GM12874 (cell line): ENCODE results near the gene NCK2.

Experiments used
- TF ChIP-seq, protein P1 (sequence below): IDR thresholded peaks from 2 replicates; pipeline ENCODE4 v1.5.1; 2011; ENCODE audit warnings: low read depth, mild to moderate bottlenecking, control low read depth, low read length, moderate library complexity; ENCODE audit not compliant: insufficient read depth

The NCK2 gene

DNA sequence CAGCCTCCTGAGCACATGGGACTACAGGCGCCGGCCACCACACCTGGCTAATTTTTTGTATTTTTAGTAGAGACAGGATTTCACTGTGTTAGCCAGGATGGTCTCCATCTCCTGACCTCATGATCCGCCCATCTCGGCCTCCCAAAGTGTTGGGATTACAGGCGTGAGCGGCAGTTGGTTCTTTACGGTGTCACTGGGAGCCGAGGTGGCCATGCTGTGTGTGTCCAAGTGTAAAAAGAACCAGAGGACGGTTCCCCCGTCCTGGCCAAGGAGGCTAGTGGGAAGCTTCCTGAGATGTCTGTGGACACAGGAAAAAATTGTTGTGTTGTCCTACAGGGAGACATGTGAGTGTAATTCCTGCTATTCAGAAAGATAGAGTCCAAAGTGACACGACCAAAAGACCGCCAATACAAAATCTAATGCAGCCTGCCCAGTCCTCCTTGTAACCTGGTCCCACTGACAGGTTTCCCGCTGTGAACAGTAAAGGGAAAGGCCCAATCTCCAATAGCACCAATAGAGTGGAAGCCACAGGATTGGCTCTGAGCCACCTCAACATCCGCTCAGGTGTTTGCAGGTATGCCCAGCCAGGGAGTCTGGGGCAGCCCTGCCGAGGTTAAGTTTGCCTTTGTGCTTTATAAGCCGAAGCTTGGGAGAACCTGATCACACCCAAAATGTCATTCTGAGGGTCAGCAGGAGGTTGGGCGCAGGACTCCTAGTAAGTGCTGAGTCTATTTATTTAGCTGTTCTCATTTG is 40.6 kb downstream of the NCK2 start:
- TF ChIP-seq, protein P1, sequence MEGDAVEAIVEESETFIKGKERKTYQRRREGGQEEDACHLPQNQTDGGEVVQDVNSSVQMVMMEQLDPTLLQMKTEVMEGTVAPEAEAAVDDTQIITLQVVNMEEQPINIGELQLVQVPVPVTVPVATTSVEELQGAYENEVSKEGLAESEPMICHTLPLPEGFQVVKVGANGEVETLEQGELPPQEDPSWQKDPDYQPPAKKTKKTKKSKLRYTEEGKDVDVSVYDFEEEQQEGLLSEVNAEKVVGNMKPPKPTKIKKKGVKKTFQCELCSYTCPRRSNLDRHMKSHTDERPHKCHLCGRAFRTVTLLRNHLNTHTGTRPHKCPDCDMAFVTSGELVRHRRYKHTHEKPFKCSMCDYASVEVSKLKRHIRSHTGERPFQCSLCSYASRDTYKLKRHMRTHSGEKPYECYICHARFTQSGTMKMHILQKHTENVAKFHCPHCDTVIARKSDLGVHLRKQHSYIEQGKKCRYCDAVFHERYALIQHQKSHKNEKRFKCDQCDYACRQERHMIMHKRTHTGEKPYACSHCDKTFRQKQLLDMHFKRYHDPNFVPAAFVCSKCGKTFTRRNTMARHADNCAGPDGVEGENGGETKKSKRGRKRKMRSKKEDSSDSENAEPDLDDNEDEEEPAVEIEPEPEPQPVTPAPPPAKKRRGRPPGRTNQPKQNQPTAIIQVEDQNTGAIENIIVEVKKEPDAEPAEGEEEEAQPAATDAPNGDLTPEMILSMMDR: no peak

DNA sequence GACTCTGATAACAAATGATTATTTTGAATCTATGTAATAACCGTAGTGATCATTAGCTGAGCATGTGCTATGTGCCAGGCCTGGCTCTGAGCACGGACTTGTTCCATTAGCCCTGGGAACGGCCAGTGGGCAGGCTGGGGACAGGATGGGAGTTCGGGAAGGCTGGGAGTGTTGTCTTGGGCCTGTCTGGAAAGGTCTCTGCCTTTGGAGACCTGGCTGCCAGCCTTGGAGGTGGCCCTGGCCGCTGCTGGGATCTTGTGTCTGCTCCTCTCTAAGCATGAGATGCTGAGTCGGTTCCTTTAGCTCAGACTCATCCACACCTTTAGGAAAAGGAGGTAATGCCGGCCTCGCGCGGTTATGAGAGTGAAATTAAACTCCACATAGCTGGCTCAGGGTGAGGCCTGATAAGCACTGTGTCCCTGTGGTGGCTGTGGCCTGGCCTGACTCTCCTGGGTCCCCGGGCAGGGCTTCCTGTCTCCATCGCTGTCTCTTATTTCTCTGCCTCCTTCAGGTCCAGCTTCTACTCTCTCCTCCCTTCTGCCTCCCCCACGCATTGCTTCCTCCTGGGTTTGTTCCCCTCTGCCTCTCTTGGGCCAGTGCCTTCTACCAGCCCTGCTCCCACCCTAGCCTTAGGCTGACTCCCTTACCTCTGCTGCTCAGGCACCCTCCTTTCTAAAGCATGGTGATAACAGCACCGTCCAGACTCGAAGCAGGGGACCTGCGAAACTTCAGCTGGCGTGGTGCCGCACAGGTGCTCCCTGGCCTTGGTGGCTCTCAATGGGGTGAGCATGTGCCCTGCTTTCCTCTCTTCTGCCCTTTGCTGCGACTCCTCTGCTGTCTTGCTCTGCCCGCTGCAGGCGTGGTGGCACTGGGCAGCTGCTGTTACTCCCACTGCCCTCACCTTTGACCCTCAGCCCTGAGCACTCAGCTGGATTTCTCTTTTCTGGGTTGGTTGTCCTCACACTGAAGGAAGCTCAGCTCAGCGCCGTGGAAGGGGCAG is 41.8 kb downstream of the NCK2 start:
- TF ChIP-seq, protein P1: no peak

DNA sequence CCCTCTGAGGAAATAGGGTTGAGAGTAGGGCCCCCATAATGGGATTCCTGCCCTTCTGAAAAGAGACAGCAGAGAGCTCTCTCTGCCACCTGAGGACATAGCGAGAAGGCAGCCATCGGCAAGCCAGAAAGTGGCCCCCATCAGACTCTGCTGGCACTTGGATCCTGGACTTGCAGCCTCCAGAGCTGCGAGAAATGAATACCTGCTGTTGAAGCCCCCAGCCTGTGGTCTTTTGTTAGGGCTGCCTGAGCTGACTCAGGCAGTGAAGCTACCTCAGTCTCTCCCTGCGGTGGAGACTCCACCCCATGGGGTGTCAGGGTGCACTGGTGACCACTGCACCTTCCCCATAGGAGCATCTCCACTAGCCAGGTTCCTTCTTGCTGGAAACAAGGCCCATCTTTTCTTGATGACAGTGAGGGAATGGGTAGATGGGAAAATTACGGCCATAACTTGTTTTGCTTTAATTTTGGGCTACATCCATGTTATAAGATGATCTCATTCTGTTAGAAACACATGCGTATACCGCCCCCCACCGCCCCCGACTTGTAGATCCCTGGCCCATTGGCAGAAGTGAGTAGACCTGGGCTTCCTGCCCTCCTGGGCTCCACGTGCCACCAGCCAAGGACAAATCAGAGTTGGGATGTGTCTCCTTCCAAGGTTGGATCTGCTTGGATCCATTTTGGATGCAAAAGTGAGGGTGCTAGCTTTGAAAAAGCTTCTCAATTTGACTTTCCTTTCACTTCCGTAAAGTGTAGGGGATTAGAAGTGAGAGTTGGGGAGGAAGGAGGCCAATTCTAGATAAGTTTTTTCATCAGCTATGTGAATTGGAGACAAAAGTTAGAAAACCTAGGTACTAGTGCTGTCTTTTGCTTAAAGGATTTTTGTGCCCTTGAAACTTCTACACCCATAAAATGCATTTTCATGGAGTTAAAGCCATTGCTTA is 42.9 kb downstream of the NCK2 start:
- TF ChIP-seq, protein P1: no peak

DNA sequence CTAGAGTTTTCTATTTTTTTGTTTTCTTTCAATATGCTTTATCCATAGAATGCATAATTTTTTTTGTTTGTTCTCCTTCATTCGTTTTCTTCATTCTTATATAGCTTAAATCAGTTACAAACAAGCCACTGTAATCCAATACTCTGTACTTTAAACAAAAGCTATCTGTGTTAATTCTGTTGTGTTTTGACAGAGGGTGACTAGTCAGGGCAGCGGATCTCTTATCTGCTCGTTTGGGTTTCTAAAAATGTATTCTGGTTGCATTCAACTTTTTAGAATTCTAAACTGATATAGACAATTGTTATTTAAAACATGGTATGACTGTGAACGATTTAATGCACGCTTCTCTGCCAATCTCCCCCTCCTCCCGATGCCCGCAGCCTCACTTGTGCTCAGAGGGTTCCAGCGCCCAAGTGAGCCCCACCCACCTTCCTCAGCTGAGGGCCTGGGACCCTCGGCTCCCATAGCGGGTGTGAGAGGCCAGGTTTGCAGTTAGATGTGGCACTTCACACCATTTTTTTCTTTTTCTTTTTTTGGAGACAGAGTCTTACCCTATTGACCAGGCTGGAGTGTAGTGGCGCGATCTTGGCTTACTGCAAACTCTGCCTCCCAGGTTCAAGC is 44.1 kb downstream of the NCK2 start:
- TF ChIP-seq, protein P1: no peak

DNA sequence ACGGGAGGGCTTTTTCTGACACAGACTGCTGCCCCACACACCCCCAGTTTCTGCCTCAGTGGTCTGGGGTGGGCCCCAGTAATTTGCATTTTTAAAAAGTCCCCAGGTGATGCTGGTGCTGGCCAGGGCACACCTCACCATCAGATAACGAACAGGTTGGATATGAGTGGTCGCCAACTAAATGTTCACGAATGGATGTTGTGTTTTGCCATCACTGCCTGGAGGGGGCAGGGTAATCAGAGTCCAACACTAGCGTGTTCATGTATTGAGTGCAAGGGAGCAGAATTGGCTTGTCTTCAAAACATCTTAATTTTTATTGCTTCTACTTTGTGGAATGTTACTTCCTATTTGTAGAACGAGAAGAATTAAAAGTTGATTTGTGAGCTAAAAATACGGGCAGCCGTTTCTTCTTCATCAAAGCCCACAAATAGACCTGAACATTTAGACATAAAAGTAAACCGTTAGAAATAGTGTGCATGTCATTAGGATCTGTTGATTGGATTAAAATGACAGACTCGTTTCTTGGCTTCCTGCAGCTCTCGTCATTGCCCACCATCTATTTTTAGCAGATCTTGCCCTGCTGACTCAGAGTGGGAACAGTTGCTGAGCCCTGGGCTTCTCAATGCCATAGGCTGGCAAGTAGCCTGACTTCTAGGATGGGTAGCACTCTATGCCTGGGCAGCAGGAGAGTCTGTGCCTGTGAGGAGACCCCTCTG is 45.2 kb downstream of the NCK2 start:
- TF ChIP-seq, protein P1: peak; percentile 28; the same call in 1 of the 2 replicates

DNA sequence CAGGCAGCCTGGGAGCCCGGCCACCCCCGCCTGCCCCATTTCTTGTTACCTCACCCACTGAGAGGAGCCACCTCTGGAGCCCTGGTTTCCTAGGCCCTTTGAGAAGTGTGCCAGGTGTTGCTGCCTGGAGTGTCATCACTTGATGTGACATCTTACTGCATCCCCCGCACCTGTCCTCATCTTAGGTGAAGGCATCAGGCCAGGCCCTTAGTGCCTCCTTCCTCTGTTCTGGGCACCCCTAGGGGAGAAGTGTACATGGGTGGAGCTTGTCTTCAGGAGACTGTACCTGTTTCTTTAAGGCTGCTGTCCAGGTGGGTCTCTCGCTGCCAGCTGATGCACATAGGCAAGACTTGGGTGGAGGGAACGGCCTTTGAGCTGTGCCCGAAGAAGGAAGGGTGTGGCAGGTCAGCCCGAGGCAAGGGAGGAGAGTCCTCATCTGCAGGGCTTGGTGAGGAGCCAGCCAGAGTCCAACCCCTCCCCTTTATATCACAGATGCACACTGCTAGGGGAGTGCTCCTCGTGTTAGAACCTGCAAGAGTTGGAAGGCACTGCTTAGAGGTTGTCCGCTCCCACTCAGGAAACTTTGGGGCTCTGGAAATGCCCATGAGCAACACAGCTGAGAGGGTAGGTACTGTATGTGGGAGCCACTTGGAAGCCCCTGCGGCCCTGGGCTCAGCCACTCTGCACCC is 45.9 kb downstream of the NCK2 start:
- TF ChIP-seq, protein P1: no peak
